Coronary artery (tissue), 2 donors: ENCODE results near the gene DSCAML1.

ENCODE experiments used
- DNase-seq: peaks from one replicate; pipeline ENCODE4 v3.0.0-alpha.2; 2017; ENCODE audit warnings: low spot score
- H3K27ac ChIP-seq, 2 donors: fragments of 200-600 bp; sonication (generic); one replicate each; pipeline ENCODE4 v1.5.1; 2016 to 2019
- H3K4me3 ChIP-seq: fragments of 200-600 bp; sonication (generic); 2 replicates; pipeline ENCODE4 v1.5.1; 2016; ENCODE audit warnings: mild to moderate bottlenecking, moderate library complexity
- TF ChIP-seq, protein P1 (sequence below): fragments of 200-600 bp; sonication (generic); IDR thresholded peaks from one replicate; pipeline ENCODE4 v1.5.1; 2019; ENCODE audit warnings: antibody characterized with exemption

Gene DSCAML1

DNA sequence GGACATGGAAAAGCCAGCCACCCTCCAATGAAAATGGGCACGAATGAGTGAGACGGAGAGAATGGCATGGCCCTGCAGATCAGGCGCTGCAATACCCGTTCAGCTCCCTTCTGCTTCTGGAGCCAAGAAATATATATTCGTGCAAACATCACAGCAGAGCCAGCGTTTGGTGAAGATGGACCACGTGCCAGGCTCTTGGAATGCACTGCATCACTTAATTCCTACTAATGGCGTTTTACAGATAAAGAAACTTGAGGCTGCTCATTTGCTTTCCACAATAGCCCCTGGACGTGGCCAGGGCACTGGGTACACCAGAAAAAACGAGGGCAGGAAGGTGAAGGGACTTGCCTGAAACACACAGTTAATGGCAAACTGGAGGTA is 29.2 kb upstream of the DSCAML1 start:
- no peak overlapping the region for H3K4me3 ChIP-seq
- TF ChIP-seq, protein P1, sequence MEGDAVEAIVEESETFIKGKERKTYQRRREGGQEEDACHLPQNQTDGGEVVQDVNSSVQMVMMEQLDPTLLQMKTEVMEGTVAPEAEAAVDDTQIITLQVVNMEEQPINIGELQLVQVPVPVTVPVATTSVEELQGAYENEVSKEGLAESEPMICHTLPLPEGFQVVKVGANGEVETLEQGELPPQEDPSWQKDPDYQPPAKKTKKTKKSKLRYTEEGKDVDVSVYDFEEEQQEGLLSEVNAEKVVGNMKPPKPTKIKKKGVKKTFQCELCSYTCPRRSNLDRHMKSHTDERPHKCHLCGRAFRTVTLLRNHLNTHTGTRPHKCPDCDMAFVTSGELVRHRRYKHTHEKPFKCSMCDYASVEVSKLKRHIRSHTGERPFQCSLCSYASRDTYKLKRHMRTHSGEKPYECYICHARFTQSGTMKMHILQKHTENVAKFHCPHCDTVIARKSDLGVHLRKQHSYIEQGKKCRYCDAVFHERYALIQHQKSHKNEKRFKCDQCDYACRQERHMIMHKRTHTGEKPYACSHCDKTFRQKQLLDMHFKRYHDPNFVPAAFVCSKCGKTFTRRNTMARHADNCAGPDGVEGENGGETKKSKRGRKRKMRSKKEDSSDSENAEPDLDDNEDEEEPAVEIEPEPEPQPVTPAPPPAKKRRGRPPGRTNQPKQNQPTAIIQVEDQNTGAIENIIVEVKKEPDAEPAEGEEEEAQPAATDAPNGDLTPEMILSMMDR = no peak
- H3K27ac ChIP-seq = no peak overlapping the region
- peak; percentile 63 for DNase-seq

GRCh38 chr11:117825538-117826189 is 28.6 kb upstream of the DSCAML1 start:
- DNase-seq = peak; percentile 66
- H3K27ac ChIP-seq = peak overlapping the region in 1 of 2 donors; percentile 9
- TF ChIP-seq, protein P1 = no peak
- no peak overlapping the region for H3K4me3 ChIP-seq

DNA sequence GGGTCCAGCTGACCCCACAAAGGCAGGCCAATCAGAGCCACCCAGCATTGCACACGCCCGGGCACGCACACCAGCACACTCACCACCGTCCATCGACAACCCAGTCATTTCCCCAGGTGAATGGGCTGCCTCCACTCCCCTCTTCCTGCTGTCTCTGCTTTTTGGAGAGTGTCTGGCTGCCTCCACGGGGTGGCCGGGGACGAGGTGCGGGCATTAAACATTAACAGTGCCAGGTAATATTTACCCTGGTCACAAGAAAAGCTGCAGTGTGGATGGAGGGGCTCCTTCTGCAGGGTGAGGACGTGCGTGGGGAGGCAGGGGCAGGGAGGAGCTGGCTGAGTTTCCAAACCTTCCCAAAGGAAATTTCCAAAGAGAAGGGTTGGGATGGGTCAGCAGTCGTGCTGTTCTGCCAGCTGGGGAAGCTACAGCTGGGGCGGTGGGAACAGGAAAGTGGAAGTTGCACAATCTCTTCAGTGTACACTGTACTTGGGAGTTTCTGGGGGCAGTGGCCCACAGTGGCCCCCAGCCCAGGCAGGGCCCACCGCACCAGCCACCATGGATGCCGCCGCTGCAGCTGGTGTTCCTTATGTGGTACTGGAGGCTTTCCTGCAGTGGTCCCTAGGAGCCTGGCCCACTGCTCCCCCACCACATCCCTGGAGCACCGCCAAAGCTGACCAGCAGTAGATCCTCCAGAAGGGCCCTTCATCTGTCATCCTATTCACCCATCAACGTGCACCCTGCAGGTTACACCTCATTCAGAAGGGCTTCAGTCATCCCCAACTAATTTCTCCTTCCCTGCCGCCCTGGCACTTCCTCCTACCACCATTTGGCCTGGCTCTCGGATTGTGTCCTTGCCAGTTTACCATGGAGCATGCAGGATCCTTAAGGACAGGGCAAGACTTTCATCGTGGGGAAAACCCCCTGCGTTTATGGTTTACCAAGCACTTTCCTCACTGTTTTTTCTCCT is 27.8 kb upstream of the DSCAML1 start, which contains the start of gene FXYD2:
FXYD2 (minus strand) TSS at position 174 of the 967 bp plus-strand sequence; CDS start at position 108, 66 bp downstream.
- H3K4me3 ChIP-seq = peak within 1 kb of the TSS; percentile 26
- peak; percentile 74 for DNase-seq

GRCh38 chr11:117823946-117824420 is 27.0 kb upstream of the DSCAML1 start:
- peak overlapping the region; percentile 46 to 87 for H3K27ac ChIP-seq
- DNase-seq = peak; percentile 80
- peak overlapping the region; percentile 26 for H3K4me3 ChIP-seq
- TF ChIP-seq, protein P1 = no peak

More for the DNA sequence above, 27.8 kb upstream of the DSCAML1 start, which contains the start of gene FXYD2:
- TF ChIP-seq, protein P1 = no peak
- peak within 1 kb of the TSS; percentile 46 to 87 for H3K27ac ChIP-seq

- TF ChIP-seq, protein P1 = no peak
- H3K4me3 ChIP-seq = no peak overlapping the region
- peak overlapping the region; percentile 46 to 87 for H3K27ac ChIP-seq
- DNase-seq = peak; percentile 78
Observed at GRCh38 chr11:117823294-117823945, 26.4 kb upstream of the DSCAML1 start.

- H3K27ac ChIP-seq = peak overlapping the region in 1 of 2 donors; percentile 40
- peak; percentile 73 for DNase-seq
- TF ChIP-seq, protein P1 = no peak
- H3K4me3 ChIP-seq = no peak overlapping the region
Observed at GRCh38 chr11:117822074-117823033, 25.3 kb upstream of the DSCAML1 start.
